IPS DF 19.7 (cell line): Measurements from ENCODE around the gene MRPL27.

Experiments used
- DNase-seq: peaks from one replicate; pipeline ENCODE4 v3.0.0-alpha.2; 2013; ENCODE audit warnings: low read depth, low spot score

MRPL27 gene

DNA sequence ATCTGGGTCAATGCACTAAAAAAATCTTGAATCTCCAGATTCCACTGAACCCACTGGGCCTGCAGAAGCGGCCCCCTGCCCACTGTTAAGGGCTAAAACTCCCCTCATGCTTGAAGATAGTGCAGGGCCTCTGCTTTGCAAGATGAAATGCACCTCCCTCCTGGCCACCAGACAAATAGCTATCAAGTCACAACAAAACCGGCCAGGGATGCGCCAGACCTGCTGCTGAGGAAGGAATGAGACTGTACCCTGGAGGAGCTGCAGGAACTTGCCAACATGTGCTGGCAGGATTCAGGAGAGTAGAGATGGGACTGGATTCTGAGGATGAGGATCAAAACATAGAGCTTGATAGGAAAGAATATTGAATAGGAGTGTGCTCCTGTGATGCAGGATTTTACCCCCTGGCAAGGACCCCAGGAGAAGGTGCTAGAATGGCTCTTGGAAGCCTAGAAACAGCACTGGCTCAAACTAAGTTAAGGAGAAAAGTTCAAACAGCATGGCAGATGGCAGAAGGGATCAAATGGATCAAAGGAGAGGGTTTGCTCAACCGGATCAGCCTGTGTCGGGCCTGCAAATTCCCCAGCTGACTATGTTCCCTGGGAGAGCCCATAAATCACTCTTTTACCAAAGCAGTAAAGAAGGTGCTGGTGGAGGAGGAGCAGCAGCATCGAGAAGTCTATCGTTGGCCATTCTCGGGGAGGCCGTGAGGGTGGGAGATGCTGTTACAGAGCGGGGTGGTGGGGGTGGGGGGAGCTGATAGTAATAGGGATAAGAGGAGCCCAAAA is 54.3 kb downstream of the MRPL27 start:
- DNase-seq, result no peak
